Measurements from ENCODE around the gene CRY2. TPM values are rescaled to one million over a fixed set of nuclear protein-coding genes. Genes with fewer than 3 reads are reported as not detected.
"Not testable (repeated sequence)": the region's sequence is repeated elsewhere in the genome, so short reads cannot be mapped to it uniquely, and the experiment has no call there.

Gene CRY2
- total RNA-seq, 2 experiments from 2014 or later, result 12.3 to 15.7 TPM

GRCh38 chr11:45818961-45819605 is 28.2 kb upstream of the CRY2 start:
- CTCF ChIA-PET, result interaction anchor here (1.2 kb wide), 1 partner anchor 24 kb away, joined by 6 read pairs; no protein-coding TSS in a partner anchor
- Mint-ChIP-seq H3K27me3 (no peaks in the 10 kb centered on the region), H3K4me1 (ENCODE audit: low read depth) (peaks cover 3% of the 10 kb centered on the region), H3K27ac (no peak overlapping the region), H3K4me3 (no peak overlapping the region), H3K9me3 (no peaks in the 10 kb centered on the region), H3K36me3 (ENCODE audit: low read depth) (no peaks in the 10 kb centered on the region)
- intact Hi-C loops (cut with micrococcal nuclease), result no loop called here
- no peak for ATAC-seq
- TF ChIP-seq CTCF (IDR thresholded peaks at IDR 0.05), result no peak
- no peak for DNase-seq
- POLR2A ChIA-PET, result no interaction called here

- POLR2A ChIA-PET, result no interaction called here
- Mint-ChIP-seq H3K27ac (no peak overlapping the region), H3K9me3 (no peaks in the 10 kb centered on the region), H3K4me3 (no peak overlapping the region), H3K27me3 (no peaks in the 10 kb centered on the region), H3K36me3 (ENCODE audit: low read depth) (no peaks in the 10 kb centered on the region), H3K4me1 (ENCODE audit: low read depth) (peaks cover 3% of the 10 kb centered on the region)
- intact Hi-C loops (cut with micrococcal nuclease), result no loop called here
- no peak for TF ChIP-seq CTCF (IDR thresholded peaks at IDR 0.05)
- CTCF ChIA-PET, result no interaction called here
- DNase-seq (no peak), ATAC-seq (no peak)
These were observed 26.9 kb upstream of the CRY2 start for GRCh38 chr11:45820211-45820857.

- H3K27me3 Mint-ChIP-seq; H3K9me3 Mint-ChIP-seq; ATAC-seq; H3K4me1 Mint-ChIP-seq (ENCODE audit: low read depth); POLR2A ChIA-PET; H3K36me3 Mint-ChIP-seq (ENCODE audit: low read depth); CTCF ChIA-PET; H3K4me3 Mint-ChIP-seq; H3K27ac Mint-ChIP-seq; DNase-seq; intact Hi-C loops (cut with micrococcal nuclease): not testable (repeated sequence)
These were observed 20.8 kb upstream of the CRY2 start for GRCh38 chr11:45826492-45826891.

- ChIA-PET CTCF (no interaction called here), POLR2A (no interaction called here)
- TF ChIP-seq CTCF (IDR thresholded peaks at IDR 0.05), result no peak
- peaks cover 9% of the 10 kb centered on the region for H3K27me3 Mint-ChIP-seq
- DNase-seq (no peak), ATAC-seq (no peak)
- peaks cover 3% of the 10 kb centered on the region for H3K4me1 Mint-ChIP-seq (ENCODE audit: low read depth)
- H3K4me3 Mint-ChIP-seq, result no peak overlapping the region
- intact Hi-C loops (cut with micrococcal nuclease), result no loop called here
- H3K36me3 Mint-ChIP-seq (ENCODE audit: low read depth), result no peaks in the 10 kb centered on the region
- H3K9me3 Mint-ChIP-seq, result no peaks in the 10 kb centered on the region
- no peak overlapping the region for H3K27ac Mint-ChIP-seq
These were observed 20.2 kb upstream of the CRY2 start for GRCh38 chr11:45827123-45827522.

- no peak overlapping the region for H3K4me3 Mint-ChIP-seq
- POLR2A ChIA-PET, result no interaction called here
- DNase-seq, result no peak
- H3K4me1 Mint-ChIP-seq (ENCODE audit: low read depth), result peaks cover 4% of the 10 kb centered on the region
- no peaks in the 10 kb centered on the region for H3K36me3 Mint-ChIP-seq (ENCODE audit: low read depth)
- ATAC-seq, result no peak
- H3K27ac Mint-ChIP-seq, result no peak overlapping the region
- TF ChIP-seq CTCF (IDR thresholded peaks at IDR 0.05), result no peak
- peaks cover 10% of the 10 kb centered on the region for H3K27me3 Mint-ChIP-seq
- intact Hi-C loops (cut with micrococcal nuclease), result no loop called here
- H3K9me3 Mint-ChIP-seq, result no peaks in the 10 kb centered on the region
- CTCF ChIA-PET, result interaction anchor here (1.3 to 3.3 kb wide), 2 partner anchors 14 to 57 kb away, joined by 4 to 17 read pairs; no protein-coding TSS in a partner anchor
These were observed 18.3 kb upstream of the CRY2 start for GRCh38 chr11:45828996-45829395.

All from activated CD8-positive, alpha-beta T cell treated with anti-CD3 and anti-CD28 coated beads for 36 hours (primary cell).